Measurements from ENCODE around the gene SLC4A7. TPM values are rescaled to one million over a fixed set of nuclear protein-coding genes. Genes with fewer than 3 reads are reported as not detected.
"Not testable (repeated sequence)": the region's sequence is repeated elsewhere in the genome, so short reads cannot be mapped to it uniquely, and the experiment has no call there.

The SLC4A7 gene
- total RNA-seq, result 10 to 100 TPM in 3 of 4 donors, 1 to 10 TPM in 1; 7.5 to 19.8 (median 12.8) TPM

DNA sequence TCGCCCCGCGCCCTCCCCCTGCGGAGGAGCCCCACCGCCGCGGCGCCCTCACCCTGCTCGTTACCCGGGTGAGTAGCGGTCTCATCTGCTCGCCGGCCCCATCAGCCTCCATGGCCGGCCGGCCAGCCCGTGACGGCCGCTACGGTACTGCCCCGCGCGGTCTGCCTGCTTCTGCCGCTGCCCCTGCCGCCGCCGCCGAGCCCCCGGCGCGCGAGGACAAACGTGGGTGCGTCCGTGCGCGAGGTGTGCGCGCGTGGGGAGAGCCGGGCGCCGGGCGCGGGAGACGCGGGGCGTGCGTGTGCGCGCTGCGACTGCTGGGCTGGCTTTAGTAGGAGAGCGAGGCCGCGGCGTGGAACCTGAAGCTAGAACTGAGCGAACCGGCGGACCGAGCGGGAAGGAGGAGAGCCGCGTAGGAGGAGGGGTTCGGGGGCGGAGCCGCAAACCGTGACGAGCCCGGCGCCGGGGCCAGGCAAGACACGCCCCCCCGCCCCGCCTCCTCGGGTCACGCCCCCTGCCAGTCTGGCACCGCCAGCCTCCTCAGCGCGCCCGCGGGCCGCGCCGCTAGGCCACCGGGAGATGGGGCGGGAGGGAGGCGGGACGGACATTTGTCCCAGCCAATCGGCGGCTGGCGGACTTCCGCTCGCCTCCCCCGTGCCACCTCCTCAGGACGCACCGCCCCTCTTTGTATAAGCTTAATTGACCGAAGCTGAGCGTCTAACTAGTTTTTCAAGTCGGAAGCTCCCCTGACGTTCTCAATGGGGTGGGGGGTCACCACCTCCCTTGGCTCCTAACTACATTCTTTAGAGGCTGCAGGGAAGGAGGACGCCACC is at the start of gene SLC4A7:
Gene SLC4A7, minus strand, starts transcription at position 370 of the 830 bp plus-strand sequence. Its CDS starts 258 bp downstream, at position 112.
- DNase-seq (peak; percentile 95 to 96), ATAC-seq (peak; percentile 87)
- Histone ChIP-seq H3K9me3 (no peaks in the 10 kb centered on the region), H3K4me1 (peaks cover 9 to 28% of the 10 kb centered on the region in 2 donors), H3K27ac (peak within 1 kb of the TSS; percentile 80 to 96 (median 88)), H3K4me3 (peak within 1 kb of the TSS; percentile 66 to 96 (median 80)), H3K27me3 (no peaks in the 10 kb centered on the region), H3K36me3 (no peaks in the 10 kb centered on the region)
- in situ Hi-C loops (cut with MboI; ENCODE audit: low sequenced_read_pairs in 4 of 4), result loop anchor here in 1 of 4 donors (25.0 kb wide), 1 partner anchor 753 kb away; the partner anchor contains the start of gene CMC1
- TF ChIP-seq POLR2A (IDR thresholded peaks at IDR 0.05), result peak; percentile 94 to 97
- TF ChIP-seq, protein P1, sequence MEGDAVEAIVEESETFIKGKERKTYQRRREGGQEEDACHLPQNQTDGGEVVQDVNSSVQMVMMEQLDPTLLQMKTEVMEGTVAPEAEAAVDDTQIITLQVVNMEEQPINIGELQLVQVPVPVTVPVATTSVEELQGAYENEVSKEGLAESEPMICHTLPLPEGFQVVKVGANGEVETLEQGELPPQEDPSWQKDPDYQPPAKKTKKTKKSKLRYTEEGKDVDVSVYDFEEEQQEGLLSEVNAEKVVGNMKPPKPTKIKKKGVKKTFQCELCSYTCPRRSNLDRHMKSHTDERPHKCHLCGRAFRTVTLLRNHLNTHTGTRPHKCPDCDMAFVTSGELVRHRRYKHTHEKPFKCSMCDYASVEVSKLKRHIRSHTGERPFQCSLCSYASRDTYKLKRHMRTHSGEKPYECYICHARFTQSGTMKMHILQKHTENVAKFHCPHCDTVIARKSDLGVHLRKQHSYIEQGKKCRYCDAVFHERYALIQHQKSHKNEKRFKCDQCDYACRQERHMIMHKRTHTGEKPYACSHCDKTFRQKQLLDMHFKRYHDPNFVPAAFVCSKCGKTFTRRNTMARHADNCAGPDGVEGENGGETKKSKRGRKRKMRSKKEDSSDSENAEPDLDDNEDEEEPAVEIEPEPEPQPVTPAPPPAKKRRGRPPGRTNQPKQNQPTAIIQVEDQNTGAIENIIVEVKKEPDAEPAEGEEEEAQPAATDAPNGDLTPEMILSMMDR (IDR thresholded peaks at IDR 0.05 in 4 of 5, conservative IDR thresholded peaks at IDR 0.05 in 1 of 5), result no peak
- intact Hi-C loops (cut with DNase I; ENCODE audit: low total_unique reads), result loop anchor here (1.0 to 10.0 kb wide), 4 partner anchors 162 to 1819 kb away; partner anchors contain the start of genes AZI2, TOP2B and ZCWPW2

DNA sequence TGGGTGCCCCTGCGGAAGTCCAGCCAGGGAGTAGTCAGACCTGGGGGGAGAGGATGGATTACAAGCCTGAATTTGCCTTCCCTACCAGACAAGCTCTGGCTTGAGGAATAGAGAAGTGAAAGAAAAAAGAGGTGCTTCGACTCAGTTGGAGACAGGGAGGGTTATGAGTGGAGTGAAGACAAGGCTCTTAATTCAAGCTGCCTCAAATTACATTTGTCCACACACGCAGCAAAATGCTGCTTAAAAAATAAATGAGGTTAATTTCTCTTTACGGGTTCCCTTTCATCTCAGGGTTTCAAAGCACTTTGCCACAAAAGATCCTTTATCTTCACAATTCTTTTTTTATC is 49.0 kb upstream of the SLC4A7 start:
- no peaks in the 10 kb centered on the region for H3K9me3 ChIP-seq
- H3K27ac ChIP-seq, result peak overlapping the region in 1 of 4 donors; percentile 37
- no peak overlapping the region for H3K4me3 ChIP-seq
- in situ Hi-C loops (cut with MboI; ENCODE audit: low sequenced_read_pairs in 4 of 4) (no loop called here), intact Hi-C loops (cut with DNase I; ENCODE audit: low total_unique reads) (no loop called here)
- ATAC-seq, result no peak
- TF ChIP-seq, protein P1 (IDR thresholded peaks at IDR 0.05 in 4 of 5, conservative IDR thresholded peaks at IDR 0.05 in 1 of 5), result no peak
- no peak for TF ChIP-seq POLR2A (IDR thresholded peaks at IDR 0.05)
- H3K36me3 ChIP-seq, result no peaks in the 10 kb centered on the region
- DNase-seq, result no peak
- H3K27me3 ChIP-seq, result no peaks in the 10 kb centered on the region
- H3K4me1 ChIP-seq, result peaks cover 0 to 9% of the 10 kb centered on the region in 2 donors

DNA sequence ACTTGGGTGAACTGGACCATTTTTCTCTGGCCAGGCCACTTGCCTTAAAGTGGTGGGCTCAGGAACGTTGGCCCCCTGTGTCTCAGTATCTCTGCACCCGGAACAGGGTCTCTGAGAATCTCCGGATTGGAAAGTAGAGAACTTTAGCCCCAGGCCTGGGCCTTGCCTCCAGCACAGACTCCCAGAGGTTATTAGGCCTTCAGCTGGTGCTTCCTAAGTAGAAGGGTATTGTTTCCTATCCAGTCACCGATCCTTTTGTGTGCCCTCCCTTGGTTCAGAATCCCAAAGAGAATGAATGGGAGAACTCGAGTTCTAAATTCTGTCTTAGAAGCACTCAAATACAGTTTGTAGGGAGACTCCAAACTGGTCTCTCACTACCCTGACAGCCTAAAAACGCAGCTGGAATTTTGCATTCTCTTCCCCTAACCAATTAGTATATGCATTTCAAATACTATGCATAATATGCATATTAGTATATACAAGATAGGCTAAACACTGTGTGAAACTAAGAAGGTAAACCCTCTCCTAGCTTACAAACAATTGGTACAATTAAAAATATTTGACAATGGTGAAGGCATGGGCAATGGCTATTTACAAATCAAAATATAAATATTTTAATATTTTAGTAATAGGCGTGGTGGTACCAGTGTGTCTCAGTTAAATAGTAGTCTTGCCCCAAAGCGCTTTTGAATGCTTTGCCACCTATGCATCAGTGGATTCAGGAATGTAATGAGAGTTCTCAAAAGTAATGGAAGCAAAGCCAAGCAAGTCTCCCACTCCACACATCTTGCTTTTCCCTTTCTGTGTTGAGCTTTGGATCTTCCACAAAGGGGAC is 48.5 kb upstream of the SLC4A7 start:
- in situ Hi-C loops (cut with MboI; ENCODE audit: low sequenced_read_pairs in 4 of 4) (no loop called here), intact Hi-C loops (cut with DNase I; ENCODE audit: low total_unique reads) (no loop called here)
- no peak overlapping the region for H3K4me3 ChIP-seq
- TF ChIP-seq POLR2A (IDR thresholded peaks at IDR 0.05), result no peak
- TF ChIP-seq, protein P1 (IDR thresholded peaks at IDR 0.05 in 4 of 5, conservative IDR thresholded peaks at IDR 0.05 in 1 of 5), result no peak
- ATAC-seq (no peak), DNase-seq (no peak)
- no peaks in the 10 kb centered on the region for H3K36me3 ChIP-seq
- H3K27ac ChIP-seq, result no peak overlapping the region
- H3K9me3 ChIP-seq, result no peaks in the 10 kb centered on the region
- peaks cover 0 to 9% of the 10 kb centered on the region in 2 donors for H3K4me1 ChIP-seq
- H3K27me3 ChIP-seq, result no peaks in the 10 kb centered on the region

DNA sequence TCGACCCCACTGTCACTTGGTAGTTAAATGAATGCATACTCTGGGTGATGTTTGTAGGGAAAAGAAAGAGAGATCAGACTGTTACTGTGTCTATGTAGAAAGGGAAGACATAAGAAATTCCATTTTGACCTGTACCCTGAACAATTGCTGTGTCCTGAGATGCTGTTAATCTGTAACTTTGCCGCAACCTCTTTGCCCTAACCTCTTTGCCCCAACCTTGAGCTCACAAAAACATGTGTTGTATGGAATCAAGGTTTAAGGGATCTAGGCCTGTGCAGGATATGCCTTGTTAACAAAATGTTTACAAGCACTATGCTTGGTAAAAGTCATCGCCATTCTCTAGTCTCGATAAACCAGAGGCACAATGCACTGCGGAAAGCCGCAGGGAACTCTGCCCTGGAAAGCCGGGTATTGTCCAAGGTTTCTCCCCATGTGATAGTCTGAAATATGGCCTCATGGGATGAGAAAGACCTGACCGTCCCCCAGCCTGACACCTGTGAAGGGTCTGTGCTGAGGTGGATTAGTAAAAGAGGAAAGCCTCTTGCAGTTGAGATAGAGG is 47.1 kb upstream of the SLC4A7 start:
- DNase-seq; H3K4me3 ChIP-seq; ATAC-seq; H3K9me3 ChIP-seq; in situ Hi-C loops (cut with MboI; ENCODE audit: low sequenced_read_pairs in 4 of 4); H3K36me3 ChIP-seq; H3K4me1 ChIP-seq; intact Hi-C loops (cut with DNase I; ENCODE audit: low total_unique reads); H3K27ac ChIP-seq; H3K27me3 ChIP-seq: not testable (repeated sequence)

Data from gastrocnemius medialis (tissue), 4 donors.